Brain microvascular endothelial cell (primary cell): ENCODE measurements around the gene SACS.

Experiments
- DNase-seq: peaks from one replicate; pipeline ENCODE4 v3.0.0-alpha.2; 2020
- H3K27ac ChIP-seq: fragments of 250-450 bp; sonication (Bioruptor Pico); 2 replicates; pipeline ENCODE4 v1.5.1; 2020; ENCODE audit warnings: mild to moderate bottlenecking, moderate library complexity
- H3K27me3 ChIP-seq: fragments of 250-450 bp; sonication (Bioruptor Pico); replicated peaks from 2 replicates; pipeline ENCODE4 v1.5.1; 2020; ENCODE audit warnings: mild to moderate bottlenecking
- H3K36me3 ChIP-seq: fragments of 250-450 bp; sonication (Bioruptor Pico); replicated peaks from 2 replicates; pipeline ENCODE4 v1.5.1; 2020; ENCODE audit warnings: mild to moderate bottlenecking
- H3K4me3 ChIP-seq: 2 replicates; pipeline ENCODE4 v1.5.1; 2011; ENCODE audit warnings: low read depth, mild to moderate bottlenecking, control low read depth, low read length, moderate library complexity
- CTCF ChIP-seq: IDR thresholded peaks from 2 replicates; pipeline ENCODE4 v1.5.1; 2011; ENCODE audit warnings: low read depth, mild to moderate bottlenecking, moderate library complexity, low read length, control low read depth, inconsistent platforms; ENCODE audit errors: missing control alignments
- in situ Hi-C: cut with HindIII; loops from 2 replicates; pipeline ENCODE4 v1.10.0; 2017; ENCODE audit warnings: low sequenced_read_pairs, low pct_ligation_motif_present

The SACS gene

GRCh38 chr13:23288564-23288963 is 144.9 kb downstream of the SACS start:
- in situ Hi-C loops, result no loop called here
- no peak overlapping the region for H3K4me3 ChIP-seq

GRCh38 chr13:23279321-23279720 is 154.2 kb downstream of the SACS start:
- H3K36me3 ChIP-seq, result no peaks in the 10 kb centered on the region
- no peak overlapping the region for H3K27ac ChIP-seq
- in situ Hi-C loops, result no loop called here
- DNase-seq, result no peak
- H3K27me3 ChIP-seq, result no peaks in the 10 kb centered on the region
- TF ChIP-seq CTCF, result no peak
- no peak overlapping the region for H3K4me3 ChIP-seq

More at GRCh38 chr13:23288564-23288963, 144.9 kb downstream of the SACS start:
- H3K27me3 ChIP-seq, result no peaks in the 10 kb centered on the region
- DNase-seq, result no peak
- H3K27ac ChIP-seq, result no peak overlapping the region
- TF ChIP-seq CTCF, result no peak
- no peaks in the 10 kb centered on the region for H3K36me3 ChIP-seq
